Measurements from ENCODE around the gene APOE. TPM values are rescaled to one million over a fixed set of nuclear protein-coding genes. Genes with fewer than 3 reads are reported as not detected.

Gene APOE
- total and polyA plus RNA-seq, 2 experiments from 2014 or later = 1,133 to 1,438 TPM

GRCh38 chr19:44958090-44958489 is 52.5 kb downstream of the APOE start:
- Mint-ChIP-seq H3K4me3 (no peak overlapping the region), H3K4me1 (peaks cover 22% of the 10 kb centered on the region), H3K9me3 (no peaks in the 10 kb centered on the region; the same call in 2 of the 3 replicates), H3K36me3 (ENCODE audit: low read depth) (peaks cover 14% of the 10 kb centered on the region), H3K27me3 (ENCODE audit: insufficient read depth, low read depth, poor library complexity) (peaks cover 16% of the 10 kb centered on the region), H3K27ac (no peak overlapping the region)
- no peaks in the 10 kb centered on the region for H3K9me2 ChIP-seq (ENCODE audit: insufficient read depth)
- peaks cover 63% of the 10 kb centered on the region for H3K79me2 ChIP-seq (replicated peaks; ENCODE audit: insufficient read depth)
- H3K4me1 ChIP-seq (ENCODE audit: insufficient read depth) = peaks cover 5% of the 10 kb centered on the region
- no peak for DNase-seq (ENCODE audit: low spot score)
- no peak overlapping the region; the same call in 1 of the 2 replicates for H3K27ac ChIP-seq (ENCODE audit: low read depth)
- no peak overlapping the region for H2AFZ ChIP-seq
- no peak overlapping the region for H3K4me3 ChIP-seq
- peaks cover 15% of the 10 kb centered on the region; the same call in 1 of the 2 replicates for H3F3A ChIP-seq (replicated peaks; ENCODE audit: low read depth)
- H3K36me3 ChIP-seq (ENCODE audit: insufficient read depth) = 0 out of 2 replicates have a peak, but pooled peaks cover 6% of the 10 kb centered on the region
- H4K20me1 ChIP-seq (replicated peaks; ENCODE audit: insufficient read depth) = peaks cover 15% of the 10 kb centered on the region
- H3K27me3 ChIP-seq (ENCODE audit: insufficient read depth) = no peaks in the 10 kb centered on the region
- no peak for ATAC-seq
- H3K4me2 ChIP-seq = no peak overlapping the region
- TF ChIP-seq EZH2phosphoT487 (IDR thresholded peaks at IDR 0.05; ENCODE audit: unreplicated experiment) (no peak), POLR2AphosphoS5 (IDR thresholded peaks at IDR 0.05; ENCODE audit: low read depth) (no peak), CREB1 (CRISPR knock-in tag; IDR thresholded peaks at IDR 0.05; ENCODE audit: low read depth) (no peak), STAT1 (IDR thresholded peaks at IDR 0.05; ENCODE audit: unreplicated experiment) (no peak), NANOG (IDR thresholded peaks at IDR 0.05; ENCODE audit: borderline replicate concordance) (no peak), ZNF331 (CRISPR knock-in tag; IDR thresholded peaks at IDR 0.05; ENCODE audit: low read depth) (no peak), CTCF (conservative IDR thresholded peaks at IDR 0.05; ENCODE audit: low read depth in 2 of 2) (no peak), EZH2 (IDR thresholded peaks at IDR 0.05; ENCODE audit: low read depth, unreplicated experiment) (no peak), ETS1 (IDR thresholded peaks at IDR 0.05) (no peak), JUNB (IDR thresholded peaks at IDR 0.05; ENCODE audit: unreplicated experiment) (no peak), ZNF114 (CRISPR knock-in tag; IDR thresholded peaks at IDR 0.05) (no peak)
- TF ChIP-seq, protein P1, sequence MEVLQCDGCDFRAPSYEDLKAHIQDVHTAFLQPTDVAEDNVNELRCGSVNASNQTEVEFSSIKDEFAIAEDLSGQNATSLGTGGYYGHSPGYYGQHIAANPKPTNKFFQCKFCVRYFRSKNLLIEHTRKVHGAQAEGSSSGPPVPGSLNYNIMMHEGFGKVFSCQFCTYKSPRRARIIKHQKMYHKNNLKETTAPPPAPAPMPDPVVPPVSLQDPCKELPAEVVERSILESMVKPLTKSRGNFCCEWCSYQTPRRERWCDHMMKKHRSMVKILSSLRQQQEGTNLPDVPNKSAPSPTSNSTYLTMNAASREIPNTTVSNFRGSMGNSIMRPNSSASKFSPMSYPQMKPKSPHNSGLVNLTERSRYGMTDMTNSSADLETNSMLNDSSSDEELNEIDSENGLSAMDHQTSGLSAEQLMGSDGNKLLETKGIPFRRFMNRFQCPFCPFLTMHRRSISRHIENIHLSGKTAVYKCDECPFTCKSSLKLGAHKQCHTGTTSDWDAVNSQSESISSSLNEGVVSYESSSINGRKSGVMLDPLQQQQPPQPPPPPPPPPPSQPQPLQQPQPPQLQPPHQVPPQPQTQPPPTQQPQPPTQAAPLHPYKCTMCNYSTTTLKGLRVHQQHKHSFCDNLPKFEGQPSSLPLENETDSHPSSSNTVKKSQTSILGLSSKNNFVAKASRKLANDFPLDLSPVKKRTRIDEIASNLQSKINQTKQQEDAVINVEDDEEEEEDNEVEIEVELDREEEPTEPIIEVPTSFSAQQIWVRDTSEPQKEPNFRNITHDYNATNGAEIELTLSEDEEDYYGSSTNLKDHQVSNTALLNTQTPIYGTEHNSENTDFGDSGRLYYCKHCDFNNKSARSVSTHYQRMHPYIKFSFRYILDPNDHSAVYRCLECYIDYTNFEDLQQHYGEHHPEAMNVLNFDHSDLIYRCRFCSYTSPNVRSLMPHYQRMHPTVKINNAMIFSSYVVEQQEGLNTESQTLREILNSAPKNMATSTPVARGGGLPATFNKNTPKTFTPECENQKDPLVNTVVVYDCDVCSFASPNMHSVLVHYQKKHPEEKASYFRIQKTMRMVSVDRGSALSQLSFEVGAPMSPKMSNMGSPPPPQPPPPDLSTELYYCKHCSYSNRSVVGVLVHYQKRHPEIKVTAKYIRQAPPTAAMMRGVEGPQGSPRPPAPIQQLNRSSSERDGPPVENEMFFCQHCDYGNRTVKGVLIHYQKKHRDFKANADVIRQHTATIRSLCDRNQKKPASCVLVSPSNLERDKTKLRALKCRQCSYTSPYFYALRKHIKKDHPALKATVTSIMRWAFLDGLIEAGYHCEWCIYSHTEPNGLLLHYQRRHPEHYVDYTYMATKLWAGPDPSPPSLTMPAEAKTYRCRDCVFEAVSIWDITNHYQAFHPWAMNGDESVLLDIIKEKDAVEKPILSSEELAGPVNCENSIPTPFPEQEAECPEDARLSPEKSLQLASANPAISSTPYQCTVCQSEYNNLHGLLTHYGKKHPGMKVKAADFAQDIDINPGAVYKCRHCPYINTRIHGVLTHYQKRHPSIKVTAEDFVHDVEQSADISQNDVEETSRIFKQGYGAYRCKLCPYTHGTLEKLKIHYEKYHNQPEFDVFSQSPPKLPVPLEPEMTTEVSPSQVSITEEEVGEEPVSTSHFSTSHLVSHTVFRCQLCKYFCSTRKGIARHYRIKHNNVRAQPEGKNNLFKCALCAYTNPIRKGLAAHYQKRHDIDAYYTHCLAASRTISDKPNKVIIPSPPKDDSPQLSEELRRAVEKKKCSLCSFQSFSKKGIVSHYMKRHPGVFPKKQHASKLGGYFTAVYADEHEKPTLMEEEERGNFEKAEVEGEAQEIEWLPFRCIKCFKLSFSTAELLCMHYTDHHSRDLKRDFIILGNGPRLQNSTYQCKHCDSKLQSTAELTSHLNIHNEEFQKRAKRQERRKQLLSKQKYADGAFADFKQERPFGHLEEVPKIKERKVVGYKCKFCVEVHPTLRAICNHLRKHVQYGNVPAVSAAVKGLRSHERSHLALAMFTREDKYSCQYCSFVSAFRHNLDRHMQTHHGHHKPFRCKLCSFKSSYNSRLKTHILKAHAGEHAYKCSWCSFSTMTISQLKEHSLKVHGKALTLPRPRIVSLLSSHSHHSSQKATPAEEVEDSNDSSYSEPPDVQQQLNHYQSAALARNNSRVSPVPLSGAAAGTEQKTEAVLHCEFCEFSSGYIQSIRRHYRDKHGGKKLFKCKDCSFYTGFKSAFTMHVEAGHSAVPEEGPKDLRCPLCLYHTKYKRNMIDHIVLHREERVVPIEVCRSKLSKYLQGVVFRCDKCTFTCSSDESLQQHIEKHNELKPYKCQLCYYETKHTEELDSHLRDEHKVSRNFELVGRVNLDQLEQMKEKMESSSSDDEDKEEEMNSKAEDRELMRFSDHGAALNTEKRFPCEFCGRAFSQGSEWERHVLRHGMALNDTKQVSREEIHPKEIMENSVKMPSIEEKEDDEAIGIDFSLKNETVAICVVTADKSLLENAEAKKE (CRISPR knock-in tag; IDR thresholded peaks at IDR 0.05) = no peak
- TF ChIP-seq, protein P2, sequence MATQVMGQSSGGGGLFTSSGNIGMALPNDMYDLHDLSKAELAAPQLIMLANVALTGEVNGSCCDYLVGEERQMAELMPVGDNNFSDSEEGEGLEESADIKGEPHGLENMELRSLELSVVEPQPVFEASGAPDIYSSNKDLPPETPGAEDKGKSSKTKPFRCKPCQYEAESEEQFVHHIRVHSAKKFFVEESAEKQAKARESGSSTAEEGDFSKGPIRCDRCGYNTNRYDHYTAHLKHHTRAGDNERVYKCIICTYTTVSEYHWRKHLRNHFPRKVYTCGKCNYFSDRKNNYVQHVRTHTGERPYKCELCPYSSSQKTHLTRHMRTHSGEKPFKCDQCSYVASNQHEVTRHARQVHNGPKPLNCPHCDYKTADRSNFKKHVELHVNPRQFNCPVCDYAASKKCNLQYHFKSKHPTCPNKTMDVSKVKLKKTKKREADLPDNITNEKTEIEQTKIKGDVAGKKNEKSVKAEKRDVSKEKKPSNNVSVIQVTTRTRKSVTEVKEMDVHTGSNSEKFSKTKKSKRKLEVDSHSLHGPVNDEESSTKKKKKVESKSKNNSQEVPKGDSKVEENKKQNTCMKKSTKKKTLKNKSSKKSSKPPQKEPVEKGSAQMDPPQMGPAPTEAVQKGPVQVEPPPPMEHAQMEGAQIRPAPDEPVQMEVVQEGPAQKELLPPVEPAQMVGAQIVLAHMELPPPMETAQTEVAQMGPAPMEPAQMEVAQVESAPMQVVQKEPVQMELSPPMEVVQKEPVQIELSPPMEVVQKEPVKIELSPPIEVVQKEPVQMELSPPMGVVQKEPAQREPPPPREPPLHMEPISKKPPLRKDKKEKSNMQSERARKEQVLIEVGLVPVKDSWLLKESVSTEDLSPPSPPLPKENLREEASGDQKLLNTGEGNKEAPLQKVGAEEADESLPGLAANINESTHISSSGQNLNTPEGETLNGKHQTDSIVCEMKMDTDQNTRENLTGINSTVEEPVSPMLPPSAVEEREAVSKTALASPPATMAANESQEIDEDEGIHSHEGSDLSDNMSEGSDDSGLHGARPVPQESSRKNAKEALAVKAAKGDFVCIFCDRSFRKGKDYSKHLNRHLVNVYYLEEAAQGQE (IDR thresholded peaks at IDR 0.05; ENCODE audit: unreplicated experiment) = no peak

Data from GM23338 (cell line).